ENCODE results near the gene CDH1.
"Not testable (repeated sequence)": the region's sequence is repeated elsewhere in the genome, so short reads cannot be mapped to it uniquely, and the experiment has no call there.

CDH1 gene

GRCh38 chr16:68762996-68763756 lies 26.1 kb downstream of the CDH1 start:
- no peak for DNase-seq (ENCODE audit: low spot score)

DNA sequence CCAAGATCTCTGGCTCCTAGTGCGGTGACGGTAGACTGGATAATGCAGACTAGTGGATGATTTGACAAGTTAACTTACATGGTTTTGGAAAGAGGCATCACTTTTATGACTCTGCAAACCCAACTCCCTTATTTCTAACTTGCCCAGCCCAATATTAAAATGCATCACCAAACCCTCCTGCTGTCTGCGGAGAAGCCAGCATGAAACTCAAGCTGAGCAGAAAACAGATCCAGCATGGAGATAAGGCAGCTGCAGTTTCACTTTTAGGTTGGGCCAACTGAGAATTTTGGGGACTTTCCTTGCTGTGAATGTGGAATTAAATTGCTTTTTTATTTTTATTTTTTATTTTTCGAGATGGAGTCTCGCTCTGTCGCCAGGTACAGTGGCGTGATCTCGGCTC lies 27.8 kb downstream of the CDH1 start:
- peak; percentile 16 for DNase-seq (ENCODE audit: low spot score)

- DNase-seq (ENCODE audit: low spot score), result no peak
Observed at GRCh38 chr16:68767581-68767980, 30.5 kb downstream of the CDH1 start.

DNA sequence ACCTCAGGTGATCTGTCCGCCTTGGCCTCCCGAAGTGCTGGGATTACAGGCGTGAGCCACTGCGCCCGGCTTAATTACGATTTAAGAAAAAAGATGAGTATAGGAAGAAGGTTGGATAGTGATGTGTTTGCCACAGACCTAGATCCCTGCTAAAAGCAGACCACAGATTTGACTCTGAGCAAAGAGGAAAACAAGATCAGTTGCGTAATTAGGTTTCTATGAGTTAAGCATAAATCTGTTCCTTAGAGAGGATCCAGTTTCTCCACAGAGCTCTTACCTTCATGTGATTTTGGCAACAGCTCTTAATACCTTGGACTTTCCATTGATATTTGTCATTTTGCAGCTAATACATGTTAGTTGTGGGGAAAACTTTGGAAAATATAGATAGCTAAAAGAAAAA lies 31.1 kb downstream of the CDH1 start:
- no peak for DNase-seq (ENCODE audit: low spot score)

DNA sequence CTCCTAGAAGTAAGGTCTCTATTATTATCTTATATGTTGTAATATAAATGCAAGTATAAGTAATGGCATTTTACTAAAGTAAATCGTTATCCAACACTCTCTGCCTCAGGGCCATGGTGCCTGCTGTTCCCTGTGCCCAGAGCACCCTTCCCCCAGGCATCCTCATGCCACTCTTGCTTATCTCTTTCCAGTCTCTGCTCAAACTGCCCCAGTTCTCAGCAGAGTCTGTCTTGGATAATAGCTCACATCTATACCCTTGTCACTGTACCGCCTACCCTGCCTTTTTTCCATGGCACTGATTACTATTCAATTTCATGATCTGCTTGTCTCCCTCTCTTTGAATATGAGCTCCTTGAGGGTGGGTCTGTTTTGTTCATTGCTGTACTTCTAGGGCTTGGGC lies 31.7 kb downstream of the CDH1 start:
- DNase-seq (ENCODE audit: low spot score), result no peak

DNA sequence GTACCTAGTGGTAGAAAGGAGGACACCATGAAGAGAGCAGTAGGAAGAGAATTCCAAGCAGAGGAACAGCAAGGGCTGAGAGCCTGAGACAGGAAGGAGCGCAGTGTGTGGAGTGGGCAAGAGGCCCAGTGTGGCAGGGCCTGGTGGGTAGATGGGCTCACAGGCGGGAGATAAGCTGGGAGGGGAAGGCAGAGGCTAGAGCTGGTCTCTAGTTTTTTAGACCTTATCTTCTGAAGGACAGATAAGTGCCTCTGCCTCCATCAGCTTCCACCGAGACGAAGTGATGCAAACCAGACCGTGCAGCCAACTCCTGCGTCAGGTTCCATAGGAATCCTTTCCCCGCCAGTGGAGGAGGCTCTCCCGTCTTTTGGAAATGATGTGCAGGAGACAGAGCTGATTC lies 33.6 kb downstream of the CDH1 start:
- DNase-seq (ENCODE audit: low spot score), result no peak

DNA sequence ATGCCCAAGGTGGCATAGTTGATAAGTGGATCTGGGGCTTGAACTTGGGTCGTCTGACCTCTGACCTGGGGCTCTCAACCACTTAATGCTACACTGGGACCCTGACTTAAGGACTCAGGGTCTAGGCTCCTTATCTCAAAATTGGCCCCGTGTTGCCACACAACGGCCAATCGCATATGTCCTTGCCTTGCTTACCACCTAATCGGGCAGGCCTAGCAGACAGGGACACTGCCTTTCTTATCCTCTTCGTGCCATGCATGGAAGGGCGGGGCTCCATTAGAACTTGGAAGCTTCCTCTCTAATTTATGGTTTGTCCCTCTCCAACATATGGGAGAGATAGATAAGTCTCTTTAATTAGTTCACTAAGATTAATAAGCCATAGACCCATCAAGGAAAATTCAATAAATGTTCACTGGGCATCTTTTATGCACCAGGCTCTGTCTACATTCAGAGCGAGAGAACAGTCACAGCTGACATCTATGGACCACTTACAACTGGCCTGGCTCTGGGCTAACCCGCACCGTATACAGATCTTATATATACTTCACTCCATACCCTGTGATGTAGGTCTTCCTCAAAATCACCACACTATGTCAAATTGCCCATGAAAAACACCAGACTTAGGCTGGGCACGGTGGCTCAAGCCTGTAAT lies 35.1 kb downstream of the CDH1 start:
- no peak for DNase-seq (ENCODE audit: low spot score)

GRCh38 chr16:68772871-68773270 lies 35.8 kb downstream of the CDH1 start:
- DNase-seq (ENCODE audit: low spot score), result no peak

DNA sequence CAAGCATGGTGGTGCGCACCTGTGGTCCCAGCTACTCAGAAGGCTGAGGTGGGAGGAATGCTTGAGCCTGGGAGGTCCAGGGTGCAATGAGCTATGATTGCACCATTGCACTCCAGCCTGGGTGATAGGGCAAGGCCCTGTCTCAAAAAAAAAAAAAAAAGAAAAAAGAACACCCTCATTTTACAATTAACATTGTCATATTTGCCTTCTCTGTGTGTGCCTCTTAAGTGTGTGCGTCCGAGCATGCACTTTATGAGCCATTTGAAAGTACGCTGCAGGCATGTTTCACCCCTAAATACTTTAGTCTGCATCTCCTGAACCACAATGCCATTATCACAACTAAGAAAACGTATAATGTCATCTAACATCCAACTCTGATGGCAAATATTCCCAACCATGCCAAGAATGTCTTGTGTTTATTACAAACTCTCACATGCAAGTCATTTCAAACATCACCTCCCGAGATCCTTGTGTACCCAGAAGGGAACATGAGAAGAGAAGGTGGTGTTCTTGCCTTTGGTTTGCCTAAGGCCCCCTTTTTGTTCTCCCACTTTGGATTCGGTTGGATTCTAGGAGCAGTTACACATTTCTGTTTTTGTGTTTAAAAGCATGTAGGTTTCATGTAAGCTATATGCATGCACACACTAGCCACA lies 38.0 kb downstream of the CDH1 start:
- DNase-seq (ENCODE audit: low spot score), result no peak

GRCh38 chr16:68776821-68777485 lies 39.9 kb downstream of the CDH1 start:
- peak; percentile 10 for DNase-seq (ENCODE audit: low spot score)

DNA sequence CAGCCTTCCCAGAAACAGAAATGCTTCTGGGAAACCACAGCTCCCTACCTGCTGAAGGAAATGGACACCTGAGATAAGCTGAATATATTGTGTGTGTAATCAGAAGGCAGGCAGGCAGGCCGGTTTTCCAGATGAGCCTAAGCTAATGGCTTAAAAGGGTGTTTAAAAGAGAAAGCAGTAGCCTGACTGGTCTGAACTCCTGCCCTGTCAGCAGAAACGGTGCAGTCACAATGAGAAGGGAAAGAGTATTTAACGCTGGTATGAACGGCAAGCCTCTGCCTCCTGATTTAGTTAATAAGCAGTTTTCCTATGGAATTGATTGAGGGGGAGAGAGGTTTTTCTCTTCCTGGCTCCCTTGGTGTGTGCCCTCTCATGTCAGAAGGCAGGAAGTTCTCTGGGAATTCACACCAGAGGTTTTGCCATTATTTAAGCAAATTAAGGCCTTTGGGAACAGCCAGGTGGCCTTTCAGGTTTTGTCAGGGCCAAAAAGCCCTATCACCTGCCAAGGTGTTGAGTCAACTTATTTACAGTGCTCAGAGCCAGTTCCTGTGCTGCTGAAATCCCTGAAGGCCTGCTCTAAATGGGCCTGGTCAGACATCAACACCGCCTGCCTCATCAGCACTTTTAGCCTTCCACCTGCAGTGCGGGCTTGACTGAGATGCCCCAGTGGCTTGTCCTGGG lies 41.6 kb downstream of the CDH1 start:
- DNase-seq (ENCODE audit: low spot score), result no peak

GRCh38 chr16:68779891-68780290 lies 42.8 kb downstream of the CDH1 start:
- DNase-seq (ENCODE audit: low spot score), result no peak

- DNase-seq (ENCODE audit: low spot score), result no peak
Observed at GRCh38 chr16:68781784-68782183, 44.7 kb downstream of the CDH1 start.

DNA sequence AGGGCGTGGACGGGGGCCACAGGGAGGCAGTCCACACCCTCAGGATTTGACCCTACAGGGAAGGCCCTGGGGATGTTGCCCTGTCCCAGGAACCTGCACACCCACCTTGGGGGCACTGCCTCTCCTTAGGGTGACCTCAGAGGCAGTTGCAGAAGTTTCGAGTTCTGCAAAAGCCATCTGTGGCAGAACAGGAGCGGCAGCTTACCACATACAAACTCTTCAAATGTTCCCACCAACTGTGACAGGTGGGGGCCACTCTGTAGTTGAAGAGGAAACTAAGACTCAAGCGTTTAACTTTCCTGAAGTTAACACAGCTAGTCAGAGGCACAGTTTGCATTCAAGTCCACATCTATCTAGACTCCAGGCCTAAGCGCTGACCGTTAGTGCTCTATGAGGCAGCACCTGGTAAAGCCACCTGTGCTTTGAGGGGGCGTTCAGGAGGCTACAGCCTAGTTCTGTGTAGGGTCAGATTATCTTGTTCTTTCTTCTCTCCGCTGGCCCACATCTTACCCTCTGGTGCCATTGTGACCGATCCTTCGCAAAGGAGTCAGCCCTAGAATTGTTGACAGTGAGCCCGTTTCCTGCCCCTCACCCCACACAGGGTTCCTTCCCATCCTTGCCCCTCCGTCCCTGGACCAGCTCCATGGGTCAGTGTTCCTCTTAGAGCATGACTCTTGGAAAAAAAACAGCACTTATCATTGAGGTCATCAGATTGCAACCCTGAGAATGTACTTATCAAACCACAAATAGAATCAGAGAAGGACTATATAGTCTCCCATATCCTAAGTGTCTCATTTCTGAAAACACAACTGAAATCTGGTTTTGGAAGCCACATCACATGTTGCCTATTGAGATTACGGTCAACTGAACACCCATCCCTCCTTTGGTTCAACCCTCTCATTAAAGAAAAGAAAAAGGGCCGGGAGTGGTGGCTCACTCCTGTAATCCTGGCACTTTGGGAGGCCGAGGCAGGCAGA lies 45.4 kb downstream of the CDH1 start:
- no peak for DNase-seq (ENCODE audit: low spot score)

DNA sequence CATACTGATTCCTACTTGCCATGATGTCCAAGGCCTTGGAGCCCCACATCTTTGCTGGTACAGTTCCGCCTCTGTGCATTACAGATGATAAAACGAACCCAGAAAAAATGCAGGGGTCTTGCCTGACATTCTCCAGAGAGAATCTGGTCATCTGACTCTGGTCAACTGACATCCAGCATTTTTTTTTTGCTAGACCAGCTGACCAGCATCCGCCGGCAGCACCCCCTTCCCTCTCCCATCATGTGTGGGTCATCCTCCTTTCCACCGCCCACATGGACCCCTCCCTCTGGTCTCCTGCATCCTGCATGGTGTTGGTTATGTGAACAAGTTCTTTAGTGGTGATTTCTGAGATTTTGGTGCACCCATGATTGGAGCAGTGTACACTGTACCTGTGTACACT lies 47.1 kb downstream of the CDH1 start:
- DNase-seq (ENCODE audit: low spot score), result no peak

DNA sequence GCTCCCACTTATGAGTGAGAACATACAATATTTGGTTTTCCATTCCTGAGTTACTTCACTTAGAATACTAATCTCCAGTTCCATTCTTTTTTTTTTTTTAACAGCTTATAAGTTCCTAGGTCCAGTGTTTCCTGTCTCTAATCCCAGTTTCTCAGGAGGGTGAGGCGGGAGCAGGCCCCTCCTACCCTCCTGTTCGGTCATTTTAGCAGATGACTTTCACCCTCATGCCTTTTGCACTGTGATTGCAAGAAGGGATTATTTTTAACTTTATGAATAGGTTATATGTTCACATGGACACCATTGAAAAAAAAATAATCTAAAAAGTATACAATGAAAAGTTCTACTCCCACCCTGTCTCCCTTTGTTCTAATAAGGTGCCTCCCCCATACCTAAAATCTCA lies 47.6 kb downstream of the CDH1 start:
- DNase-seq (ENCODE audit: low spot score), result no peak

DNA sequence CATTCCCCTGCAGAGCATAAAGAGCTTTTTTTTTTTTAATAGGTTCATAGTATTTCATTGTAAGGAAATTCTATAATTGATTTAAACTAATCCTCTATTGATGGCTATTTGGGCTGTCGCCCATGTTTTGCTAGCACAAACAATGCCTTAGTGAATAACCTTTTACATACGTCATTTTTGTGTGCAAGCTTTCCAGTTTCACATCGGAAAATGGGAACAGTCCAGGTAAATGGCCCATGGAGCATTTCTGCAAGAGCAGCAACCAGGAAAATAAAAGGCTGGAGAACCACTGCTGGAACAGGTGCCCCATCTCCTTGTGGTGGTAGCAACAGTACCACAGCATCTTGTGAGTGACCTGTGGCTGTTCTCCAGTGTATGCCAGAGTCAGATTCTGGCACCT lies 48.6 kb downstream of the CDH1 start:
- no peak for DNase-seq (ENCODE audit: low spot score)

DNA sequence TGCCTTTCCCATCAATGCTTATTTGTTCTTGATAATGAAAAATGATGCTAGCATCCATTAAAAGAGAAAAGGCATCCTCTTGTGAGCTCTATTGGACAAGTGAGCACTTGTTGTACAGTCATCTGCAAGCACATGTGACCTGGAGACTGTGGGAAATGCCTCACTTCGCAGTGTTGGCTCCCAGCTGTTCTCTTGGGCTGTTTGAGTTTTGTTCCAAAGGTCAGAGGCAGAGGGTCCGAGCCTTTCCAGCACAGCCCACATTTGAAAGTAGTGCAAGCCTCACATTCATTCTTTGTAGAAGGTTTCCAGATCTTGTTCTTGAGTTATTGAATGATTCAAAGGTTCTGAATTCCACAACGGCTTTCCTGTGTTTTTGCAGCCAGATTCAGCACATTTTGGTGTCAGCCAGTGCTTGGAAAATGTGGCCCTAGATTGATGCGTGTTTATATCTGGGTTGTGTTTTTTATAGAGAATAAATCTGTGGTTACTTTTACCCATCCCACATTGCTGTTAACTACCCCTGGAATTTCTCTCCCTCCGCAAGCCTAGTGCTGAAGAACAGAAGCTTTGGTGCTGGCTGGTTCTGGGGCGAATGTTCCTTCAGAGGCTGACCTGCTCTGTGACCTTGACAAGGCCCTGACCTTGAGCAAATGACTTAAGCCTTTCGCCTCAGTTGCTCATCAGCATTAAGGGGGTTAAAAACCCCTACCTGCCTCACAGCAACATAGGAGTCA lies 49.8 kb downstream of the CDH1 start:
- DNase-seq (ENCODE audit: low spot score), result no peak

GRCh38 chr16:68787419-68787807 lies 50.3 kb downstream of the CDH1 start:
- DNase-seq (ENCODE audit: low spot score), result not testable (repeated sequence)

DNA sequence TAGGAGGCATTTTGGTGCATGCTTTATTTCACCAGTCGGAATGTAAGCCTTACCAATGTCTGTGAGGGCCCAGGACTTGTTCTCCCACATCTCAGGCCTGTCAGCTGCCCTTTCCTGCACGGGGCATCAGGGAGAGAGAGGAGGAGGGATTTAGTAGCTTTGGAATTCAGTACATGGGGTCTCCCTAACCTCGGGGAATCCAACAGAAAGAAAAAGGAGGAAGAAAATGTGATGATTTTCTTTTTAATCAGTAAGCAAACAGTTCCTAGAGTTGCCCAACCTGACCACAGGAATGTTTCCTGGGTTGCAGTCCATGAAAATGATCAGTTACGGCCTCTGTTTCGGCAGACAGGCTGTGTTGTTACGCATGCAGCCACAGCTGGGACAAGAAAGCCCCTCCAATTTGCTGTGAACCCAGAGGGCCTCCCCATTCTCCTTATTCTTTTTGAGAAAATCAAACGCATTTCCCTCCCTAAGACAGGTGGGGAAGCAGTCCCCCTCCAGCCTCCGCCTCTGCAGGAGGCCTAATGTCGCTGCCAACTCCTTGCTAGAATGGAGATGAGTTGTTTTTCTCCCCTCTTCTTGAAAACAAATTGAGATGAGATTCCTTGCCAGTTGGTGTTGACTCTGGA lies 53.2 kb downstream of the CDH1 start:
- no peak for DNase-seq (ENCODE audit: low spot score)
